H1 (cell line): Measurements from ENCODE around the gene SLC1A3. TPM values are rescaled to one million over a fixed set of nuclear protein-coding genes. Genes with fewer than 3 reads are reported as not detected.

ENCODE experiments used
- CTCF ChIA-PET: fragments of 300-600 bp; sonication (Branson Sonifier 250); formaldehyde crosslinking; loops from one replicate; lab custom pipeline; 2021; ENCODE audit not compliant: partially characterized antibody; lab: Charles Lee
- POLR2A ChIA-PET: fragments of 300-600 bp; sonication (Branson Sonifier 250); formaldehyde crosslinking; loops from one replicate; lab custom pipeline; 2021; ENCODE audit warnings: inconsistent platforms; ENCODE audit not compliant: partially characterized antibody; lab: Charles Lee
- DNase-seq, 2 experiments: peaks; one replicate each; pipeline versions ENCODE4 v3.0.0 to v3.0.0-alpha.2; 2010 to 2022; ENCODE audit warnings: low spot score in 2 of 2, low read depth in 1 of 2, mixed read lengths in 1 of 2
- FAIRE-seq: peaks from 2 replicates; lab custom pipeline; 2011; peaks lifted over from hg19 to GRCh38; lab: Jason Lieb, UNC
- H2AFZ ChIP-seq: 2 replicates; pipeline ENCODE4 v1.8.1; 2012; ENCODE audit warnings: low read length, inconsistent platforms
- H2AK5ac ChIP-seq: 2 replicates; pipeline ENCODE4 v1.6.1; 2013; ENCODE audit warnings: low read depth, low read length
- H2BK120ac ChIP-seq: replicated peaks from 2 replicates; pipeline ENCODE3; 2013; ENCODE audit warnings: low read depth, low read length, inconsistent platforms
- H2BK12ac ChIP-seq: 2 replicates; pipeline ENCODE4 v1.6.1; 2013; ENCODE audit warnings: low read depth, low read length
- H2BK15ac ChIP-seq: 2 replicates; pipeline ENCODE4 v1.6.1; 2013; ENCODE audit warnings: low read length
- H2BK20ac ChIP-seq: 2 replicates; pipeline ENCODE4 v1.6.1; 2013; ENCODE audit warnings: low read length
- H2BK5ac ChIP-seq: 2 replicates; pipeline ENCODE4 v1.6.1; 2013; ENCODE audit warnings: low read depth, low read length
- H3K14ac ChIP-seq: 2 replicates; pipeline ENCODE4 v1.6.1; 2013; ENCODE audit warnings: inconsistent platforms; ENCODE audit not compliant: insufficient read length
- H3K18ac ChIP-seq: 2 replicates; pipeline ENCODE4 v1.6.1; 2013; ENCODE audit warnings: low read length; ENCODE audit errors: extremely low read depth
- H3K23ac ChIP-seq: 2 replicates; pipeline ENCODE4 v1.6.1; 2013; ENCODE audit warnings: inconsistent platforms; ENCODE audit not compliant: insufficient read length
- H3K23me2 ChIP-seq: 2 replicates; pipeline ENCODE4 v1.6.1; 2013; ENCODE audit warnings: low read depth, low read length
- H3K27ac ChIP-seq: 2 replicates; pipeline ENCODE4 v1.6.1; 2011; ENCODE audit warnings: low read depth, low read length, inconsistent platforms
- H3K27me3 ChIP-seq, 4 experiments: replicated peaks in 1 of 4; 1 replicate in 1 of 4; 2 replicates in 3 of 4; pipeline versions ENCODE4 v1.6.1 to v1.8.1; 2011 to 2013; ENCODE audit warnings: low read length in 3 of 4, mild to moderate bottlenecking in 3 of 4, inconsistent platforms in 2 of 4, mixed read lengths in 2 of 4, moderate library complexity in 1 of 4; ENCODE audit not compliant: control insufficient read depth in 3 of 4, insufficient read depth in 3 of 4; ENCODE audit errors: extremely low read depth in 1 of 4
- H3K36me3 ChIP-seq, 4 experiments: 2 replicates each; pipeline versions ENCODE4 v1.6.1 to v1.8.1; 2011 to 2013; ENCODE audit warnings: mild to moderate bottlenecking in 4 of 4, low read length in 3 of 4, moderate library complexity in 2 of 4, control low read depth in 1 of 4, inconsistent platforms in 1 of 4; ENCODE audit not compliant: insufficient read depth in 4 of 4, control insufficient read depth in 2 of 4
- H3K4ac ChIP-seq: replicated peaks from 2 replicates; pipeline ENCODE3; 2013; ENCODE audit warnings: low read length, low read depth, mixed read lengths, inconsistent platforms; ENCODE audit not compliant: insufficient read length
- H3K4me1 ChIP-seq, 4 experiments: replicated peaks in 1 of 4; 1 replicate in 1 of 4; 2 replicates in 3 of 4; pipeline versions ENCODE4 v1.6.1 to v1.8.1; 2011 to 2013; ENCODE audit warnings: low read length in 3 of 4, inconsistent platforms in 2 of 4, mixed read lengths in 1 of 4; ENCODE audit not compliant: insufficient read depth in 4 of 4, control insufficient read depth in 3 of 4
- H3K4me2 ChIP-seq, 2 experiments: 2 replicates each; pipeline versions ENCODE4 v1.6.1 to v1.8.1; 2011 to 2013; ENCODE audit warnings: low read depth in 2 of 2, low read length in 2 of 2, control low read depth in 1 of 2, inconsistent platforms in 1 of 2, mild to moderate bottlenecking in 1 of 2; ENCODE audit not compliant: insufficient read depth in 1 of 2
- H3K4me3 ChIP-seq, 4 experiments: fragments of 200-600, 300-600 bp in 1 of 4; sonication (generic), shearing (Covaris generic), sonication (Bioruptor Twin) in 1 of 4; 2 replicates each; pipeline versions ENCODE4 v1.5.1 to v1.8.1; 2011 to 2016; ENCODE audit warnings: low read length in 4 of 4, low read depth in 3 of 4, control low read depth in 2 of 4, inconsistent platforms in 2 of 4, mild to moderate bottlenecking in 2 of 4, mixed read lengths in 1 of 4, moderate library complexity in 1 of 4; ENCODE audit not compliant: insufficient read depth in 2 of 4; ENCODE audit errors: extremely low read depth in 1 of 4
- H3K56ac ChIP-seq: replicated peaks from 2 replicates; pipeline ENCODE3; 2013; ENCODE audit warnings: low read depth, mild to moderate bottlenecking, mixed read lengths, low read length, inconsistent platforms; ENCODE audit not compliant: insufficient read length
- H3K79me1 ChIP-seq: 2 replicates; pipeline ENCODE4 v1.6.1; 2013; ENCODE audit warnings: low read depth, low read length, control low read depth
- H3K79me2 ChIP-seq, 2 experiments: 2 replicates each; pipeline versions ENCODE4 v1.6.1 to v1.8.1; 2012 to 2013; ENCODE audit warnings: low read length in 2 of 2, mild to moderate bottlenecking in 2 of 2, inconsistent platforms in 1 of 2; ENCODE audit not compliant: insufficient read depth in 2 of 2, control insufficient read depth in 1 of 2
- H3K9ac ChIP-seq, 4 experiments: replicated peaks in 1 of 4; 1 replicate in 1 of 4; 2 replicates in 3 of 4; pipeline versions ENCODE4 v1.6.1 to v1.8.1; 2011 to 2013; ENCODE audit warnings: low read depth in 3 of 4, low read length in 3 of 4, control low read depth in 2 of 4, mild to moderate bottlenecking in 2 of 4, moderate library complexity in 2 of 4, inconsistent platforms in 1 of 4; ENCODE audit errors: extremely low read depth in 1 of 4
- H3K9me3 ChIP-seq, 2 experiments: 2 replicates each; pipeline versions ENCODE4 v1.6.1 to v1.8.1; 2012 to 2013; ENCODE audit warnings: mild to moderate bottlenecking in 2 of 2, moderate library complexity in 2 of 2, control low read depth in 1 of 2, inconsistent platforms in 1 of 2, low read depth in 1 of 2, low read length in 1 of 2, mixed read lengths in 1 of 2; ENCODE audit not compliant: insufficient read depth in 2 of 2
- H4K20me1 ChIP-seq, 2 experiments: replicated peaks in 1 of 2; 2 replicates each; pipeline versions ENCODE3 to v1.8.1; 2011 to 2013; ENCODE audit warnings: inconsistent platforms in 2 of 2, low read length in 2 of 2, mild to moderate bottlenecking in 1 of 2; ENCODE audit not compliant: insufficient read depth in 2 of 2, control insufficient read depth in 1 of 2
- H4K5ac ChIP-seq: 2 replicates; pipeline ENCODE4 v1.6.1; 2013; ENCODE audit warnings: low read length, low read depth, mixed read lengths, inconsistent platforms; ENCODE audit not compliant: insufficient read length
- H4K8ac ChIP-seq: 2 replicates; pipeline ENCODE4 v1.8.0; 2013; ENCODE audit warnings: mild to moderate bottlenecking, moderate library complexity, low read length, inconsistent platforms; ENCODE audit not compliant: insufficient read depth; ENCODE audit errors: extremely low read depth
- H4K91ac ChIP-seq: replicated peaks from 2 replicates; pipeline ENCODE3; 2013; ENCODE audit warnings: low read length, mixed read lengths, inconsistent platforms; ENCODE audit not compliant: insufficient read length
- BACH1 ChIP-seq: IDR thresholded peaks from 2 replicates; pipeline ENCODE4 v1.6.1; 2012; ENCODE audit warnings: low read length, improper control_type of control experiment
- CBX8 ChIP-seq: fragments of 300-800, 300-1000 bp; sonication (generic); IDR thresholded peaks from 2 replicates; pipeline ENCODE4 v1.7.1; 2016; ENCODE audit warnings: low read depth, low read length, borderline replicate concordance
- GTF2F1 ChIP-seq: IDR thresholded peaks from 2 replicates; pipeline ENCODE4 v1.6.1; 2012; ENCODE audit warnings: low read depth, low read length, improper control_type of control experiment, borderline replicate concordance
- JUN ChIP-seq: IDR thresholded peaks from 2 replicates; pipeline ENCODE4 v1.6.1; 2011; ENCODE audit warnings: low read depth, mild to moderate bottlenecking, improper control_type of control experiment, low read length
- JUND ChIP-seq: IDR thresholded peaks from 2 replicates; pipeline ENCODE4 v1.6.1; 2011; ENCODE audit warnings: mild to moderate bottlenecking, improper control_type of control experiment, low read length
- KDM4A ChIP-seq: IDR thresholded peaks from one replicate; pipeline ENCODE4 v1.7.1; 2012; ENCODE audit warnings: low read depth, mild to moderate bottlenecking, moderate library complexity, low read length, inconsistent platforms; ENCODE audit not compliant: severe bottlenecking
- POLR2A ChIP-seq, 2 experiments: IDR thresholded peaks; 1 replicate in 1 of 2; 2 replicates in 1 of 2; pipeline ENCODE4 v1.6.1; 2011; ENCODE audit warnings: low read depth in 2 of 2, low read length in 2 of 2, mild to moderate bottlenecking in 2 of 2; ENCODE audit errors: control extremely low read depth in 1 of 2
- RAD21 ChIP-seq, 2 experiments: IDR thresholded peaks in 1 of 2; conservative IDR thresholded peaks in 1 of 2; 2 replicates each; pipeline ENCODE4 v1.6.1; 2011; ENCODE audit warnings: low read depth in 2 of 2, low read length in 2 of 2, improper control_type of control experiment in 1 of 2, inconsistent platforms in 1 of 2, mild to moderate bottlenecking in 1 of 2, moderate library complexity in 1 of 2
- RBBP5 ChIP-seq: IDR thresholded peaks from 2 replicates; pipeline ENCODE4 v1.7.1; 2012; ENCODE audit warnings: low read depth, mild to moderate bottlenecking, inconsistent platforms, low read length, moderate library complexity, borderline replicate concordance
- RFX5 ChIP-seq: IDR thresholded peaks from 2 replicates; pipeline ENCODE4 v1.6.1; 2011; ENCODE audit warnings: low read depth, low read length, improper control_type of control experiment, borderline replicate concordance
- SIX5 ChIP-seq: IDR thresholded peaks from 2 replicates; pipeline ENCODE4 v1.6.1; 2011; ENCODE audit warnings: mild to moderate bottlenecking, low read depth, low read length
- SP1 ChIP-seq: IDR thresholded peaks from 2 replicates; pipeline ENCODE4 v1.6.1; 2011; ENCODE audit warnings: low read depth, low read length
- TEAD4 ChIP-seq: IDR thresholded peaks from 2 replicates; pipeline ENCODE4 v1.6.1; 2012; ENCODE audit warnings: low read depth, low read length, inconsistent platforms, mixed read lengths
- YY1 ChIP-seq: IDR thresholded peaks from 2 replicates; pipeline ENCODE4 v1.6.1; 2011; ENCODE audit warnings: low read depth, mild to moderate bottlenecking, low read length
- WGBS, 2 experiments: shearing (Covaris generic) in 1 of 2; methylation state at CpG; one replicate each; pipeline versions ENCODE4 v1.1.6 to v1.1.7; 2013 to 2015; ENCODE audit warnings: low lambda C conversion rate in 2 of 2, mixed read lengths in 2 of 2, inconsistent platforms in 1 of 2, low coverage in 1 of 2, missing lambda C conversion rate in 1 of 2; ENCODE audit not compliant: insufficient replicate concordance in 2 of 2, insufficient coverage in 1 of 2, insufficient read length in 1 of 2; ENCODE audit errors: extremely low coverage in 1 of 2, missing lambda C conversion rate in 1 of 2; 5-methylcytosine and 5-hydroxymethylcytosine counted together
- polyA plus RNA-seq, 7 experiments: library from polyadenylated mRNA; depleted of rRNA in 3 of 7; stranded (reverse) in 5 of 7; unstranded in 2 of 7; fragments of >200 nt in 5 of 7; fragments of 200-250 nt in 2 of 7; gene quantifications; 1 replicate in 5 of 7; 2 replicates in 1 of 7; 4 replicates in 1 of 7; pipeline versions ENCODE4 v1.2.1 to v1.2.3, GENCODE V29; 2011 to 2013; ENCODE audit warnings: missing spikeins in 2 of 7, mixed read lengths in 2 of 7
- total RNA-seq: library from RNA; stranded (reverse); fragmentation: NEBNext Ultra II Directional; extraction: Animal tissue kit (Norgen Biotek cat#: 25700); gene quantifications from 2 replicates; pipeline ENCODE4 v1.2.1, GENCODE V29; 2021
- TF ChIP-seq, protein P1 (sequence below): IDR thresholded peaks from 2 replicates; pipeline ENCODE4 v1.6.1; 2012; ENCODE audit warnings: inconsistent platforms

The SLC1A3 gene
- total and polyA plus RNA-seq, 2 of the 8 experiments (the other 6 are each of a cell fraction or from before 2014, with no cell fraction given): 26.7 to 35.3 TPM

DNA sequence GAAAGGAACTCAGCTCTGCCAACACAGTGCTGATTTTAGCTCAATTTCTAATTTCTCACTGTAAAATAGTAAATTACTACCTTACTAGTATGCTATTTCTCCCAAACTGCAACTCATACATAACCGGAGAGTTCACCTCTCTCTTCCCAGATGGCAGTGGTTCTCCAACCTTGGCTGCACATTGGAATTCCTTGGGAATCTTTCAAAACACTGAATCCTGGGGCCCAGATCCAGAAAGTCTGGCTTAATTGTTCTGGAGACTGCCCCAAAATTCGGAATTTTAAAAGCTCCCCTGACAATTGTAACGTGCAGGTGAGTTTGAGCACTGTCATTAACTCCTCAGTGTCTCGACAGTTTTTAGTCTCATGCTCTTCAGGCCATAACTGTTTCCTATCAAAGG is 100.3 kb downstream of the SLC1A3 start:
- Histone ChIP-seq H3K4me2 (no peak overlapping the region), H3K79me2 (no peaks in the 10 kb centered on the region), H3K27ac (no peak overlapping the region), H4K8ac (no peak overlapping the region), H2AK5ac (no peak overlapping the region), H3K36me3 (no peaks in the 10 kb centered on the region), H3K18ac (no peak overlapping the region), H4K5ac (no peak overlapping the region), H3K79me1 (no peaks in the 10 kb centered on the region), H3K4ac (no peak overlapping the region), H3K23ac (no peak overlapping the region), H3K27me3 (no peaks in the 10 kb centered on the region), H4K20me1 (no peaks in the 10 kb centered on the region), H3K14ac (no peak overlapping the region), H2BK120ac (no peak overlapping the region), H3K23me2 (no peaks in the 10 kb centered on the region), H3K9me3 (peaks cover 0 to 5% of the 10 kb centered on the region in 2 experiments; a peak in 2 of 4 replicates), H3K56ac (no peak overlapping the region), H2AFZ (no peak overlapping the region), H3K4me1 (no peaks in the 10 kb centered on the region), H2BK12ac (no peak overlapping the region), H2BK5ac (no peak overlapping the region), H2BK15ac (no peak overlapping the region), H3K9ac (no peak overlapping the region), H2BK20ac (no peak overlapping the region), H3K4me3 (no peak overlapping the region), H4K91ac (no peak overlapping the region)
- 89% methylated on average over 4 of the region's 4 CpGs; no CpG with 5 or more reads in 1 of the 2 experiments for whole genome bisulfite sequencing, 2 experiments
- DNase-seq (no peak), FAIRE-seq (no peak)
- CTCF ChIA-PET: interaction anchor here (0.6 to 4.4 kb wide), 4 partner anchors 16 to 743 kb away, joined by 3 to 20 read pairs (median 3); no protein-coding TSS in a partner anchor
- POLR2A ChIA-PET: no interaction called here
- no peak for TF ChIP-seq BACH1
- no peak for TF ChIP-seq CBX8
- no peak for TF ChIP-seq SP1
- no peak for TF ChIP-seq RFX5
- TF ChIP-seq JUN: no peak
- TF ChIP-seq KDM4A: no peak
- no peak for TF ChIP-seq POLR2A (IDR thresholded peaks at IDR 0.05; ENCODE audit: control extremely low read depth in 1 of 2, low read depth in 2 of 2, low read length in 2 of 2)
- TF ChIP-seq SIX5: no peak
- no peak for TF ChIP-seq RBBP5
- TF ChIP-seq TEAD4: no peak
- TF ChIP-seq, protein P1, sequence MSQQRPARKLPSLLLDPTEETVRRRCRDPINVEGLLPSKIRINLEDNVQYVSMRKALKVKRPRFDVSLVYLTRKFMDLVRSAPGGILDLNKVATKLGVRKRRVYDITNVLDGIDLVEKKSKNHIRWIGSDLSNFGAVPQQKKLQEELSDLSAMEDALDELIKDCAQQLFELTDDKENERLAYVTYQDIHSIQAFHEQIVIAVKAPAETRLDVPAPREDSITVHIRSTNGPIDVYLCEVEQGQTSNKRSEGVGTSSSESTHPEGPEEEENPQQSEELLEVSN: no peak
- no peak for TF ChIP-seq YY1
- TF ChIP-seq JUND: no peak
- no peak for TF ChIP-seq RAD21 (IDR thresholded peaks at IDR 0.05 in 1 of 2, conservative IDR thresholded peaks at IDR 0.05 in 1 of 2; ENCODE audit: low read depth in 2 of 2, low read length in 2 of 2)
- no peak for TF ChIP-seq GTF2F1
